AG04450 (cell line): Measurements from ENCODE around the gene WIPI1. TPM values are rescaled to one million over a fixed set of nuclear protein-coding genes. Genes with fewer than 3 reads are reported as not detected.

ENCODE experiments used
- CTCF ChIA-PET: fragments of 300-600, 350-600 bp; formaldehyde crosslinking; extraction: SDS; loops from one replicate; lab custom pipeline; 2022; ENCODE audit warnings: antibody characterized with exemption, inconsistent platforms; lab: Charles Lee
- POLR2A ChIA-PET: fragments of 350-600 bp; formaldehyde crosslinking; extraction: SDS; loops from one replicate; lab custom pipeline; 2021; ENCODE audit warnings: antibody characterized with exemption, inconsistent platforms; lab: Yijun Ruan, JAX
- DNase-seq: peaks from one replicate; pipeline ENCODE4 v3.0.0-alpha.2; 2011; ENCODE audit warnings: low read depth, low spot score
- H3K27ac ChIP-seq: one replicate; pipeline ENCODE4 v1.5.1; 2012; ENCODE audit warnings: low read depth, low read length, control low read depth
- H3K27me3 ChIP-seq: one replicate; pipeline ENCODE4 v1.6.0; 2012; ENCODE audit warnings: low read length; ENCODE audit not compliant: control insufficient read depth, insufficient read depth
- H3K4me3 ChIP-seq: 2 replicates; pipeline ENCODE4 v1.5.1; 2011; ENCODE audit warnings: mild to moderate bottlenecking, low read depth, low read length, control low read depth
- H3K9me3 ChIP-seq: 2 replicates; pipeline ENCODE4 v1.5.1; 2012; ENCODE audit warnings: low read length; ENCODE audit not compliant: control insufficient read depth, insufficient read depth
- polyA plus RNA-seq: library from polyadenylated mRNA; depleted of rRNA; stranded (reverse); fragments of >200 nt; gene quantifications from 2 replicates; pipeline ENCODE4 v1.2.3, GENCODE V29; 2011
- TF ChIP-seq, protein P1 (sequence below): IDR thresholded peaks from 2 replicates; pipeline ENCODE4 v1.5.1; 2011; ENCODE audit warnings: low read depth, low read length, control low read depth, inconsistent platforms

The WIPI1 gene
- polyA plus RNA-seq, 1 experiment, result 125 TPM

GRCh38 chr17:68432086-68432864 lies 25.0 kb downstream of the WIPI1 start:
- no peak for DNase-seq
- Histone ChIP-seq H3K27ac (no peak overlapping the region), H3K9me3 (no peaks in the 10 kb centered on the region), H3K27me3 (no peaks in the 10 kb centered on the region), H3K4me3 (no peak overlapping the region)
- POLR2A ChIA-PET, result no interaction called here
- CTCF ChIA-PET, result interaction anchor here (0.7 to 2.8 kb wide), 8 partner anchors 9 to 169 kb away, joined by 3 to 19 read pairs (median 4); no protein-coding TSS in a partner anchor
- TF ChIP-seq, protein P1, sequence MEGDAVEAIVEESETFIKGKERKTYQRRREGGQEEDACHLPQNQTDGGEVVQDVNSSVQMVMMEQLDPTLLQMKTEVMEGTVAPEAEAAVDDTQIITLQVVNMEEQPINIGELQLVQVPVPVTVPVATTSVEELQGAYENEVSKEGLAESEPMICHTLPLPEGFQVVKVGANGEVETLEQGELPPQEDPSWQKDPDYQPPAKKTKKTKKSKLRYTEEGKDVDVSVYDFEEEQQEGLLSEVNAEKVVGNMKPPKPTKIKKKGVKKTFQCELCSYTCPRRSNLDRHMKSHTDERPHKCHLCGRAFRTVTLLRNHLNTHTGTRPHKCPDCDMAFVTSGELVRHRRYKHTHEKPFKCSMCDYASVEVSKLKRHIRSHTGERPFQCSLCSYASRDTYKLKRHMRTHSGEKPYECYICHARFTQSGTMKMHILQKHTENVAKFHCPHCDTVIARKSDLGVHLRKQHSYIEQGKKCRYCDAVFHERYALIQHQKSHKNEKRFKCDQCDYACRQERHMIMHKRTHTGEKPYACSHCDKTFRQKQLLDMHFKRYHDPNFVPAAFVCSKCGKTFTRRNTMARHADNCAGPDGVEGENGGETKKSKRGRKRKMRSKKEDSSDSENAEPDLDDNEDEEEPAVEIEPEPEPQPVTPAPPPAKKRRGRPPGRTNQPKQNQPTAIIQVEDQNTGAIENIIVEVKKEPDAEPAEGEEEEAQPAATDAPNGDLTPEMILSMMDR, result no peak

DNA sequence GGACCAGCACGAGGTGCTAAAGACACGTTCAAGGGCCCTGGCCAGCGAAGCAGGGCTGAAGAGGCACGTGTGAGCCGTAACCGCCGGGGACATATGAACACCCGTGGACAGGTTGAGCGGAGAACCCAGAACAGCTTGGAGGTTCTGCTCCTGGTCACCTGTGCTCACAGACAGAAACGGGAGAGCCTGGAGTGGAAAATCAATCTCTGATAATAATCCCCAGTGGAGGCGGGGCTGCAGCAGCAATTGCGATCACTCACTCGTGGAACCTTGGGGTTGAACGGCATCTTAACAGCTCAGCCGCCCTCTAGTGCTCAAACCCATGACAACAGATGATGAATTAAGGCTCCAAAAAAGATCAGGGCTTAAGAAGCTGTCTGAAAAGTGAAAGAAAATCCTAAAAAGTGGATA lies 25.6 kb downstream of the WIPI1 start:
- no peak overlapping the region for H3K4me3 ChIP-seq
- POLR2A ChIA-PET, result no interaction called here
- DNase-seq, result no peak

GRCh38 chr17:68431045-68431608 lies 26.2 kb downstream of the WIPI1 start:
- no peaks in the 10 kb centered on the region for H3K9me3 ChIP-seq
- TF ChIP-seq, protein P1, result no peak
- no peaks in the 10 kb centered on the region for H3K27me3 ChIP-seq
- CTCF ChIA-PET, result interaction anchor here (1.0 to 1.7 kb wide), 3 partner anchors 10 to 168 kb away, joined by 4 to 5 read pairs (median 4); no protein-coding TSS in a partner anchor
- H3K4me3 ChIP-seq, result no peak overlapping the region
- POLR2A ChIA-PET, result no interaction called here
- DNase-seq, result no peak
- H3K27ac ChIP-seq, result no peak overlapping the region

More for the DNA sequence above, 25.6 kb downstream of the WIPI1 start:
- Histone ChIP-seq H3K27me3 (no peaks in the 10 kb centered on the region), H3K9me3 (no peaks in the 10 kb centered on the region), H3K27ac (no peak overlapping the region)
- CTCF ChIA-PET, result interaction anchor here (0.7 to 2.8 kb wide), 8 partner anchors 9 to 169 kb away, joined by 3 to 19 read pairs (median 4); no protein-coding TSS in a partner anchor
- TF ChIP-seq, protein P1, result peak; percentile 38; the same call in 1 of the 2 replicates

GRCh38 chr17:68429881-68430280 lies 27.4 kb downstream of the WIPI1 start:
- Histone ChIP-seq H3K4me3 (no peak overlapping the region), H3K27me3 (no peaks in the 10 kb centered on the region), H3K9me3 (no peaks in the 10 kb centered on the region), H3K27ac (no peak overlapping the region)
- ChIA-PET POLR2A (no interaction called here), CTCF (interaction anchor here (1.0 kb wide), 1 partner anchor 31 kb away, joined by 4 read pairs; no protein-coding TSS in a partner anchor)
- TF ChIP-seq, protein P1, result no peak
- no peak for DNase-seq
